ENCODE measurements around the gene PGM5. TPM values are rescaled to one million over a fixed set of nuclear protein-coding genes. Genes with fewer than 3 reads are reported as not detected.

The PGM5 gene
- polyA plus RNA-seq, 3 donors from 2014 or later: 1.2 TPM; not detected in 2

DNA sequence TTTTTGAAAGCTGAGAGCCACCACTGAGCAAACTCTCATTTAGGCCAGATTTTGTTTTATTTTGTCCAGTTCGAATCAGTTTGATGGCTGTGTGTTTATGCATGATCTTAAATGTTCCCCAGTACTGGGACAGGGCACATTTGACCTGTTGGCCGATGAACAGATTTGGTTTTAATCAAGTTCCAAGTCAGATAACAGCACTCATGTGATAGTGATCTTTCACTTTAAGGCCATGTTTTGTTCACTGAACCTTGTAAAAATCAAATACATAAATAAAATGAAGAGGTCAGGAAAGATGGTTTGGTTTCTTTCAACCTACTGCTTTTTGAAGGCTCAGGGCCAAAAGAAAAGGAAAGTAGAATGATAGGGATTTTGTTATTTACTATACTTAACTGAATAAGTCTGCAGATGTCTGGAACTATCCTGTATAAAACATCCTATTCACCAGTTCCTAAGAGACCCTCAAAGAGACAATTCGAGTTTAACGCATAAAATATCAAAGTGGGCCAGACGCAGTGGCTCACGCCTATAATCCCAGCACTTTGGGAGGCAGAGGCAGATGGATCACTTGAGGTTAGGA is 77.2 kb downstream of the PGM5 start:
- no peak overlapping the region for H3K27ac Mint-ChIP-seq
- no peaks in the 10 kb centered on the region for H3K36me3 Mint-ChIP-seq
- peaks cover 0 to 5% (median 0%) of the 10 kb centered on the region in 6 donors for H3K9me3 Mint-ChIP-seq
- peaks cover 0 to 2% (median 0%) of the 10 kb centered on the region in 3 donors for H3K27me3 Mint-ChIP-seq (ENCODE audit: low read depth in 3 of 3)
- H3K4me3 Mint-ChIP-seq: no peak overlapping the region
- no peak for DNase-seq
- H3K4me1 Mint-ChIP-seq: no peaks in the 10 kb centered on the region

DNA sequence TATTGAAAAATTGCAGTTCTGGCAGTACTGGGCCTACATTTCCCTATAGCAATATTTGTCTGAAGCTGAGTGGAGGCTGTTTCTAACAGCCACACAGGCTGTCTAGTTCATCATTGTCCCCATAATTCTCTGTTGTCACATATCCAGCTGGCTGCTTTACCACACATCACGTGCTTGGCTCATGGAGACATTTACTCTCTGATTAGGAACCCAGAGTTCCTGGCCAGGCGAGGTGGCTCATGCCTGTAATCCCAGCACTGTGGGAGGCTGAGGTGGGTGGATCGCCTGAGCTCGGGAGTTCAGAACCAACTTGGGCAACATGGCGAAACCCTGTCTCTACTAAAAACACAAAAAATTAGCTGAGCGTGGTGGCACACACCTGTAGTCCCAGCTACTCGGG is 81.4 kb downstream of the PGM5 start:
- H3K27me3 Mint-ChIP-seq (ENCODE audit: low read depth in 3 of 3): peaks cover 0 to 5% (median 0%) of the 10 kb centered on the region in 3 donors
- no peaks in the 10 kb centered on the region for H3K4me1 Mint-ChIP-seq
- H3K27ac Mint-ChIP-seq: no peak overlapping the region
- peaks cover 4 to 9% (median 7%) of the 10 kb centered on the region in 6 donors for H3K9me3 Mint-ChIP-seq
- no peak for DNase-seq
- no peaks in the 10 kb centered on the region for H3K36me3 Mint-ChIP-seq
- no peak overlapping the region for H3K4me3 Mint-ChIP-seq

DNA sequence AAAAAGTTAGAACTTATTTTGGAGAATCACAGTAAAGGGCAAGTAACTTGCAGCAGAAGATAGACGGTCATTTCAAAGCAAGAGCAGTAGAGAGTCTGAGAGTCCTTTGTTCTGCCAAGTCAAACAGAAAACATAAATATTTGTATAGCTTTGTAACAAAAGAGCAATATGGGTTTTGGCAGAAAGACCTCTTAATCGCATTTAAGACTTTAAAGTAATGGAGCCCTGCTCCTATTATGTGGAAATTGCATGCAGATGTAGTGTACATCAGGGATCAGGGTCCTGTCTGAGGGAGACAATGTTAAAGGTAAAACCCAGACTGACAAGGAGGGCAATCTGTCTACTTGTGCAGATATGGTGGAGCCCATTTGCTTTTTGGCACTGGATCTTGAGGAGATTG is 87.2 kb downstream of the PGM5 start:
- Mint-ChIP-seq H3K36me3 (no peaks in the 10 kb centered on the region), H3K4me1 (no peaks in the 10 kb centered on the region), H3K4me3 (no peak overlapping the region), H3K27ac (no peak overlapping the region), H3K9me3 (peaks cover 4 to 9% (median 7%) of the 10 kb centered on the region in 6 donors), H3K27me3 (ENCODE audit: low read depth in 3 of 3) (peaks cover 0 to 4% (median 0%) of the 10 kb centered on the region in 3 donors)
- DNase-seq: no peak

DNA sequence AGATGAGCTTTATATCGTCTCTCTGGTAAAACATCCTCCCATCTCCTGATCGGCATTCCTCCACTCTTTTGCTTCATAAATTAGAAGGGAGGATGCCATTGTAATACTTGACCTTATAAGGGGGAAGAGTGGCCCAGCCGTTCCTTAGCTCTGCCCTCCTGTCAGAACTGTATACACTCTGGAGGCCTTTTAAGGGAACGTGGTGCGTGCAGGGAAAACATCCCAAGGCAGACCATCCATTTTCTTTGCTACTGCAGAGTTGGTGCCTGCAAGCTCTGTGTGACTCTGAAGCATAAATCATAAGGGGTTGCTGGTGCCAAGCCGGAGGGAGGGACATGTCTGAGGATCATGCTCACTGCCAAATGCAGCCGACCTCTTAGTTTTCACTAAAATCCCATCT is 90.4 kb downstream of the PGM5 start:
- no peaks in the 10 kb centered on the region for H3K36me3 Mint-ChIP-seq
- DNase-seq: no peak
- H3K4me3 Mint-ChIP-seq: no peak overlapping the region

DNA sequence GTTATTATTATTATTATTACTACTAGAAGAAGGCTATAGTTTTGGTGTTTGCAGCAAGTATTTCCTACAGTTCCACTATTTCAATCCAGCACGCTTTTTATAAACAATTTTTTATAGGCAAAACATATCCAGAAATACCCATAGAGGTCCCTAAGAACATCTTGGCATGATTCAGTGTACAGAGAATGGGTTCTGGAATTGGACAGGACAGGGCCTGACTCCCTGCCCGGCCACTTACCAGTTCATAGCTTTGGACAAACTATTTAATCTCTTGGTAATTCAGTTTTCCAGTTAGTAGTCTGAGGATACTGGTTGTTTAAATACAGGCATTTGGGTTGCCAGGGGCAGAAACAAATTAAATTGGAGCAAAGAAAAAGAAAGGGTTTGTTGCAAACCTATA is 91.2 kb downstream of the PGM5 start:
- Mint-ChIP-seq H3K4me3 (no peak overlapping the region), H3K4me1 (no peaks in the 10 kb centered on the region), H3K27me3 (ENCODE audit: low read depth in 3 of 3) (peaks cover 0 to 2% (median 0%) of the 10 kb centered on the region in 3 donors), H3K36me3 (no peaks in the 10 kb centered on the region), H3K9me3 (peaks cover 0 to 2% (median 0%) of the 10 kb centered on the region in 6 donors), H3K27ac (no peak overlapping the region)
- no peak for DNase-seq

More for the DNA sequence above, 90.4 kb downstream of the PGM5 start:
- Mint-ChIP-seq H3K27ac (no peak overlapping the region), H3K4me1 (no peaks in the 10 kb centered on the region), H3K9me3 (peaks cover 0 to under 1% (median under 1%) of the 10 kb centered on the region in 6 donors), H3K27me3 (ENCODE audit: low read depth in 3 of 3) (peaks cover 0 to 2% (median 0%) of the 10 kb centered on the region in 3 donors)

DNA sequence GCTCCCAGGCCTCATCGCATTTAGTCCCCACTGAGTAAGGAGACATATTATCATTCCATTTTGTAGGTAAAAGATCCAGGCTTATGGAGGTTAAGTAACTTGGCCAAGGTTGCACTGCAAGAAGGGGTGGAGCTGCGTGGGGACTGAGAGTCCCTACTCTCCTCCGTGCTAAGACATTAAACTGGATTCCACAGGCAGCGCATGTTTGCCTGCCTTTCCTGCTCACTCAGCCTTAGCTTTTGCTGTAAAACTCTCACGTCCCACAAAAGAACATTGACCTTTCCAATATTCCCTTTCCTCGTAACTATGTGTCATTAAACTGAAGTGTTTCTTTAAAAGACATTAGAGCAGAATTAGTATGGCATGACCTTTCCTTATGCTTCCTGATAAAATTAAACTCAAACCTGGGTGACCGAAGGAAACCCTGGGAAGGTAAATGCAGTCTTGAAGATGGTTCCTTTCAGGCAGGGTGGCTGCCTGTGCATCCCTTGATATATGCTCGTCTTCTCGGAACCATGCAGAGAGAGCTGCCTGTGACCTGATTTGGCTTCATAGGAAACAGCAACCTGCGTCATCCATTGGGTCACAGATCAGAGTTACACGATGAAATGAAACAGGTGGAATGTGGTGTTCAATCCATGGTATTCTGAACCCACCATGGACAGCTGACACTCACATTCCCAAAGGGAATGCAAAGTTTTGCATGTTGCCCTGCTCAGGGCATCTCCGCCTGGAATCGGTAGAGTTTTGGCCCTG is 98.3 kb downstream of the PGM5 start:
- DNase-seq: no peak

DNA sequence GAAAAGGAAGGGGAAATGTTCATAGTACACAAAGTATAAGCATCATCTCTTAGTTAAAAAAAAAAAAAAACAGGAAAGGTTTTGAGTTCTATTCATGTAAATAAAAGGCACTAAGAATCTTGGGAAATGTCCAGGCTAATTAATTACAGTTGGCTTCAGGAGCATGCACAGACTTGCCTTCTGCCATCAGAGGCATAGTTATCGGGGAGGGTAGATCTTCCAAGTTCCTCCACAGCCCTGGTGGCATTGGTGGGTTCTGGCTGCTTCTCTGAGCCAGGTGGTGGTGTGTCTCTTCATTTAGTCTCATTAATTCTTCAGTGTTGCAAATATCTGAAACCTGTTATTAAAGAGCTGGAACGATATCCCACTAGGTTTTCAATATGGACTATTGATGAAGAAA is 99.0 kb downstream of the PGM5 start:
- Mint-ChIP-seq H3K4me1 (no peaks in the 10 kb centered on the region), H3K27ac (no peak overlapping the region), H3K4me3 (no peak overlapping the region), H3K36me3 (no peaks in the 10 kb centered on the region), H3K27me3 (ENCODE audit: low read depth in 3 of 3) (peaks cover 0 to 5% (median 3%) of the 10 kb centered on the region in 3 donors), H3K9me3 (peaks cover 0 to 2% (median 0%) of the 10 kb centered on the region in 6 donors)
- DNase-seq: no peak

More for the DNA sequence above, 98.3 kb downstream of the PGM5 start:
- Mint-ChIP-seq H3K36me3 (no peaks in the 10 kb centered on the region), H3K9me3 (peaks cover 0 to 2% (median 0%) of the 10 kb centered on the region in 6 donors), H3K4me3 (no peak overlapping the region), H3K4me1 (no peaks in the 10 kb centered on the region), H3K27ac (no peak overlapping the region), H3K27me3 (ENCODE audit: low read depth in 3 of 3) (peaks cover 0 to 5% (median 3%) of the 10 kb centered on the region in 3 donors)

DNA sequence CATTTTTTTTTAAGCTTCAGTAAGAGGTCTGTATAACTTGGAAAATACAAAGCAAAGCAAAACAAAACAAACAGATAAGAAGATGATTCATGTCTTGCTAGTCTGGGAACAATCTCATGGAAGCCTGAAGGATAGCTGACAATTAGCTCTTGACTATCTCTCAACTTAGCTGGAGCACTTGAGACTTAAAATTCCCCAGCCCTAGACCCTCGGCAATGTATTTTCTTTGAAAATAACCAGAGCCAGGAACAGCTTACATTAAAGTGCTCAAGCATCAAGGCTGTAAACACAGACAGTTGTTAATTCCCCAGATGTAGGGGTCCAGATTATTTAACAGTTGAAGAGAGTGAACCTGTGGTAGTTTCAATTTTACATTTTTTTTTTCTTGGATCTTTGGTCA is 101.4 kb downstream of the PGM5 start:
- DNase-seq: no peak
- Mint-ChIP-seq H3K9me3 (no peaks in the 10 kb centered on the region), H3K4me1 (no peaks in the 10 kb centered on the region), H3K4me3 (no peak overlapping the region), H3K36me3 (no peaks in the 10 kb centered on the region), H3K27ac (no peak overlapping the region), H3K27me3 (ENCODE audit: low read depth in 3 of 3) (peaks cover 0 to 5% (median 3%) of the 10 kb centered on the region in 3 donors)

DNA sequence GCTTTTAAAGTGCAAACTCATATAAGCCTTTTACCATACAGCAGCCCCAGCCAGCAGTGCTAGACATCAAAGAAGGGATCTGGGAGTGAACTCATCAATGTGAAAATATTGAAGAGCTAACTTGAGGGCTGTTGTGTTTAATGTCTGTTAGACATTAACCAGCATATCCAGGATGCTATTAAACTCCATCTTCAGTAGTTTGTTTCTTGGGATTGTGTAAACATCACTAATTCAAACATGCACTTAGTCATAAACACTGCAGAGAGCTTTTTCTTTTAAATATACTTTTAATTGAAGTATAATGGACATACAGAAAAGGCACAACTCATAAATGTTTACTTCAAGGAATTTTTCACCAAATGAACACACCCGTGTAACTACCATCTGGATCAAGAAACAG is 102.5 kb downstream of the PGM5 start:
- H3K4me1 Mint-ChIP-seq: no peaks in the 10 kb centered on the region
- no peak overlapping the region for H3K27ac Mint-ChIP-seq
- no peaks in the 10 kb centered on the region for H3K9me3 Mint-ChIP-seq
- H3K36me3 Mint-ChIP-seq: no peaks in the 10 kb centered on the region
- peaks cover 0 to 5% (median 3%) of the 10 kb centered on the region in 3 donors for H3K27me3 Mint-ChIP-seq (ENCODE audit: low read depth in 3 of 3)
- H3K4me3 Mint-ChIP-seq: no peak overlapping the region
- no peak for DNase-seq

DNA sequence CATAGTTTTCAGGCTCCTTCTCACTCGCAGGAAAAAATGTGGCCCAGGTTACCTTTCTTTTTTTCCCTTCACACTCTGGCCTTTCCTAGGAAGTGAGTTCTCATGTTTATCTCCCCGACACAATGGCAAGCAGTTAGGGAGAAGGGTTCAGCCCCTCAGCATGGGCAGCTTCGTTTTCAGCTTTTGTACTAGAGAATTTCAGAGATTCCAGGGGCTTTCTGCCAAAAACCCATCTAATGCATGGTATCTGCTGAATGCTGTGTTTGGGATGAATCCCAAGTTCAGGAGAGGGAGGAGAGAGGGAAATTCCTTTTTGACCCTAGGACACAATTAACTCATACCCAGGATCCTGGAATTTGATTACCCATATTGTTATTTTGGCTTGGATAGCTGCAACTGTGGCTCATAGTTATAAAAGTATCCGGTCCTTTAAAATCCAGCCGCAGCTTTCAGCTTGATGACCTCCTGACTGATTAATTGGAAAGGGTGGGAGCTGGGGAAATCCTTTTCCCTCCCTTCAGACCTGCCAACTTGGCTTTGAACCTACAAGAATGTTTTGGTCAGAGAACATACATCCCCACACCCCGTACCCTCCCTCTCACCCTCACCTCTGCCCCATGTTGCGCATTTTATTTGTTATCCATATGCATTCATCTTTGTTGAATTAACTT is 105.8 kb downstream of the PGM5 start:
- H3K27me3 Mint-ChIP-seq (ENCODE audit: low read depth in 3 of 3): peaks cover 0 to 4% (median 0%) of the 10 kb centered on the region in 3 donors
- H3K27ac Mint-ChIP-seq: no peak overlapping the region
- H3K4me3 Mint-ChIP-seq: no peak overlapping the region
- H3K36me3 Mint-ChIP-seq: no peaks in the 10 kb centered on the region
- no peaks in the 10 kb centered on the region for H3K4me1 Mint-ChIP-seq
- H3K9me3 Mint-ChIP-seq: no peaks in the 10 kb centered on the region
- no peak for DNase-seq

DNA sequence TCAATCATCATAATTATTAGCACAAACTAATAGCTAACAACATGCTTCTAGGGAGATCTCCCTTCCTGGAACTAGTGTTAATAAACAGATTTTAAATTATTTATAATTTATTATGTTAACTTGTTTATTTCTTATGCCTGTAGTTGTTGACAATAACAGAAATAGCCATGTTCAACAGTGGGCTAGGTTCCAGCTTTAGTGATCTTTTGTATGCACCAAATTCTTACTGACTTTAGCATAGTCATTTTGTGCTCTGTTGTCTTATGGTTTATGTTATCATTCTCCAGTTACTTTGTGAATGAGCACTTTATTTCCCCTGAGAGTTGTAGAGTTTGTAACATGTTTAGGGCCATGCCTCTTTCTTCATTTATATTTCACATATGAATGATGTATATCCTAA is 113.7 kb downstream of the PGM5 start:
- DNase-seq: no peak
- peaks cover 0 to 5% (median 0%) of the 10 kb centered on the region in 6 donors for H3K9me3 Mint-ChIP-seq
- H3K4me1 Mint-ChIP-seq: no peaks in the 10 kb centered on the region
- H3K27ac Mint-ChIP-seq: no peak overlapping the region
- H3K4me3 Mint-ChIP-seq: no peak overlapping the region
- peaks cover 3 to 7% (median 3%) of the 10 kb centered on the region in 3 donors for H3K27me3 Mint-ChIP-seq (ENCODE audit: low read depth in 3 of 3)
- H3K36me3 Mint-ChIP-seq: no peaks in the 10 kb centered on the region

DNA sequence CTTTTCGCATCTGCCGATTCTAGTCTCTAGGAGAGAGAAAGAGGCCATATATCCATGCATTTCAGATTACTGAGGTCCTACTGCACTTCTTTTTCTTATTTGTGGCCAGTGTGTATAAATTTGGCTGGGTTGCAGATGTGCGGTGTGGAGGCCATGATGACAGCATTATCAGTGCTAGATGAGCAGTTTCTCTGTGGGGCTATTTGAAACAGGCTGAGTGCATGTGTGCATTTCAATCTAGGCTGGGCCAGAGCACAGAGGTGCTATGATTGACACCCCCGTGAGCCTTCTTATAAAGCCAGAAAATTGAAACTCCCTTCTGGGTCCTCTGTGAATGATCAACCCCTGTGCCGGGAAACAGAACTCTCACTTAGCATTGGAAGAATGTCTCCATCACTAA is 114.2 kb downstream of the PGM5 start:
- peaks cover 0 to 5% (median 0%) of the 10 kb centered on the region in 6 donors for H3K9me3 Mint-ChIP-seq
- no peak overlapping the region for H3K27ac Mint-ChIP-seq
- no peak overlapping the region for H3K4me3 Mint-ChIP-seq
- H3K4me1 Mint-ChIP-seq: no peaks in the 10 kb centered on the region
- peaks cover 2 to 7% (median 3%) of the 10 kb centered on the region in 3 donors for H3K27me3 Mint-ChIP-seq (ENCODE audit: low read depth in 3 of 3)
- DNase-seq: no peak
- no peaks in the 10 kb centered on the region for H3K36me3 Mint-ChIP-seq

DNA sequence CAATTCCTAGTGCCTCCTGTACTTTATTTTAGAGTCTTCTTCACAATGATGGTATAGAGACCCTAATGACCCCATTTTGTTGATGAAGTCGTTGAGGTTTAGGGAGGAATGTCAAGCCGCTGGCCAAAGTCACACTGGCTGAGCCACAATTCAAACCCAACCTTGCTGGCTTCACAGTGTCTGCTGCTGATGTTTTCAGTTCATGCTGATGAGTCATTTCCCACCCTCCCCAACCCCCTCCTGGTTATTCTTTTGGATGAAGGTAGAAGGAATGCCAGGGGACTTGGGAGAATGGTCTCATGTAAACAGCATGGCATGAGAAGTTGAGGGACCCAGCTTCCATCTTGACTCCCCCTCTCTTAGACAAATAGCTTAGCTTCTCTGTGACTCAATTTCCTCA is 115.7 kb downstream of the PGM5 start:
- Mint-ChIP-seq H3K9me3 (peaks cover 0 to 5% (median 0%) of the 10 kb centered on the region in 6 donors), H3K27me3 (ENCODE audit: low read depth in 3 of 3) (peaks cover 2 to 7% (median 3%) of the 10 kb centered on the region in 3 donors), H3K36me3 (no peaks in the 10 kb centered on the region), H3K4me3 (no peak overlapping the region), H3K27ac (no peak overlapping the region), H3K4me1 (no peaks in the 10 kb centered on the region)
- DNase-seq: no peak

DNA sequence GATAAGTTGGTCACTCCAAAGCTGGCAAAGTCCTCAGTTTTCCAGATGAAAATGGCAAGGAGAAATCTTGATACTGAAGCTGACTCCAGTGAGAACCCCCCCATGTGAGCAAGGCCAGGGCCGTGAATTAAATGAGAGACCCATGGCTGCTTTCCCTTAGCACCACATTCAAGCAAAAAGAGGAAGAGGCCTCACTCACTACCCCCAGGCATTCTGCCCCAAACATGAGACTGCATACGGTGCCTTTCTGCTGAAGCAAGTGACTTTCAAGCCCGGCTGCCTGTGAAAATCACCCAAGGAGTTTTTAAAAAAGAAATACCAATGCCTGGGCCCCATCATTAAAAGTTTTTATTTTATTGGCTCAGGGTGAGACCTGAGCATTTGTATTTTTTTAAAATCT is 117.4 kb downstream of the PGM5 start:
- no peak for DNase-seq
- no peaks in the 10 kb centered on the region for H3K36me3 Mint-ChIP-seq
- H3K27ac Mint-ChIP-seq: no peak overlapping the region
- H3K4me3 Mint-ChIP-seq: no peak overlapping the region
- H3K27me3 Mint-ChIP-seq (ENCODE audit: low read depth in 3 of 3): peaks cover 2 to 7% (median 2%) of the 10 kb centered on the region in 3 donors
- no peaks in the 10 kb centered on the region for H3K4me1 Mint-ChIP-seq
- peaks cover 0 to 8% (median 0%) of the 10 kb centered on the region in 6 donors for H3K9me3 Mint-ChIP-seq

Data from immature natural killer cell (primary cell).